ENCODE measurements around the gene CRISPLD2. TPM values are rescaled to one million over a fixed set of nuclear protein-coding genes. Genes with fewer than 3 reads are reported as not detected.

Gene CRISPLD2
- total and polyA plus RNA-seq, 9 of the 15 experiments (the other 6 are each of a cell fraction or from before 2014, with no cell fraction given): 0.03 to 0.24 (median 0.04) TPM; not detected in 4

- TF ChIP-seq, protein P1, sequence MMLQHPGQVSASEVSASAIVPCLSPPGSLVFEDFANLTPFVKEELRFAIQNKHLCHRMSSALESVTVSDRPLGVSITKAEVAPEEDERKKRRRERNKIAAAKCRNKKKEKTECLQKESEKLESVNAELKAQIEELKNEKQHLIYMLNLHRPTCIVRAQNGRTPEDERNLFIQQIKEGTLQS (IDR thresholded peaks at IDR 0.05): peak; percentile 70
- TF ChIP-seq, protein P1 (CRISPR knock-in tag; conservative IDR thresholded peaks at IDR 0.05): no peak
- TF ChIP-seq TARDBP (IDR thresholded peaks at IDR 0.05) (0 out of 2 replicates have a peak, but pooled peaks have one; percentile 44), TSHZ1 (CRISPR knock-in tag; IDR thresholded peaks at IDR 0.05) (no peak), RCOR1 (IDR thresholded peaks at IDR 0.05; ENCODE audit: borderline replicate concordance in 1 of 2, low read depth in 2 of 2, low read length in 2 of 2) (peak in 1 of 2 experiments; percentile 65; a peak in 2 of 4 replicates), ETV1 (tag; conservative IDR thresholded peaks at IDR 0.05; ENCODE audit: low read depth) (peak; percentile 80), FOXA1 (IDR thresholded peaks at IDR 0.05; ENCODE audit: borderline replicate concordance) (no peak), SAP30 (IDR thresholded peaks at IDR 0.05; ENCODE audit: borderline replicate concordance, insufficient read depth, low read depth, low read length, poor library complexity, severe bottlenecking) (no peak), ATF2 (CRISPR knock-in tag; IDR thresholded peaks at IDR 0.05) (no peak), WHSC1 (IDR thresholded peaks at IDR 0.05; ENCODE audit: low read length) (no peak), ZNF639 (CRISPR knock-in tag; conservative IDR thresholded peaks at IDR 0.05 in 1 of 2, IDR thresholded peaks at IDR 0.05 in 1 of 2) (peak in 1 of 2 experiments; percentile 59; a peak in 1 of 4 replicates), PHF8 (IDR thresholded peaks at IDR 0.05; ENCODE audit: borderline replicate concordance, low read length) (peak; percentile 41; the same call in 1 of the 2 replicates), TCFL5 (CRISPR knock-in tag; conservative IDR thresholded peaks at IDR 0.05) (no peak), ZNF217 (CRISPR knock-in tag; IDR thresholded peaks at IDR 0.05) (no peak), RFX5 (IDR thresholded peaks at IDR 0.05; ENCODE audit: low read depth, low read length) (no peak), ZNF174 (CRISPR knock-in tag; IDR thresholded peaks at IDR 0.05) (no peak), KAT8 (IDR thresholded peaks at IDR 0.05; ENCODE audit: low read depth) (no peak), MTA3 (IDR thresholded peaks at IDR 0.05; ENCODE audit: borderline replicate concordance) (no peak)
These were observed 13.4 kb upstream of the CRISPLD2 start (continued) for GRCh38 chr16:84806256-84806889.
